GM12874 (cell line): ENCODE data around the gene SRI.

Experiments
- TF ChIP-seq, protein P1 (sequence below): IDR thresholded peaks from 2 replicates; pipeline ENCODE4 v1.5.1; 2011; ENCODE audit warnings: low read depth, mild to moderate bottlenecking, control low read depth, low read length, moderate library complexity; ENCODE audit not compliant: insufficient read depth

The SRI gene

GRCh38 chr7:88218836-88219605, 817 bp downstream of the SRI start:
- TF ChIP-seq, protein P1, sequence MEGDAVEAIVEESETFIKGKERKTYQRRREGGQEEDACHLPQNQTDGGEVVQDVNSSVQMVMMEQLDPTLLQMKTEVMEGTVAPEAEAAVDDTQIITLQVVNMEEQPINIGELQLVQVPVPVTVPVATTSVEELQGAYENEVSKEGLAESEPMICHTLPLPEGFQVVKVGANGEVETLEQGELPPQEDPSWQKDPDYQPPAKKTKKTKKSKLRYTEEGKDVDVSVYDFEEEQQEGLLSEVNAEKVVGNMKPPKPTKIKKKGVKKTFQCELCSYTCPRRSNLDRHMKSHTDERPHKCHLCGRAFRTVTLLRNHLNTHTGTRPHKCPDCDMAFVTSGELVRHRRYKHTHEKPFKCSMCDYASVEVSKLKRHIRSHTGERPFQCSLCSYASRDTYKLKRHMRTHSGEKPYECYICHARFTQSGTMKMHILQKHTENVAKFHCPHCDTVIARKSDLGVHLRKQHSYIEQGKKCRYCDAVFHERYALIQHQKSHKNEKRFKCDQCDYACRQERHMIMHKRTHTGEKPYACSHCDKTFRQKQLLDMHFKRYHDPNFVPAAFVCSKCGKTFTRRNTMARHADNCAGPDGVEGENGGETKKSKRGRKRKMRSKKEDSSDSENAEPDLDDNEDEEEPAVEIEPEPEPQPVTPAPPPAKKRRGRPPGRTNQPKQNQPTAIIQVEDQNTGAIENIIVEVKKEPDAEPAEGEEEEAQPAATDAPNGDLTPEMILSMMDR, result no peak

DNA sequence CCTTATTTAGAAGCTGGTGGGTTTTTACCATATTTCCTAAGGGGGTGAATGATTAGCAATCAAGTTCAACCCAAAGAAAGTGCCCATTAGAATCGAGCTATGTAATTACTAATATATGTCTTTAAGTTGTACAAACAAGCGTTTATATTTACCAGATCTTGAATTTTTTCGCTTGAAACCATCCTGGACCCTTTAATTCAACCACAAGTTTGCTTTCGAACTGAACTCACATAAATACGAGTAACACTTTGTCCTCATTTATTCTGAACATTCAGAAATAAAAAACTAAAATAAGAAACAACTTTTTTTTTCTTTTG, 1.5 kb downstream of the SRI start:
- TF ChIP-seq, protein P1, result no peak

DNA sequence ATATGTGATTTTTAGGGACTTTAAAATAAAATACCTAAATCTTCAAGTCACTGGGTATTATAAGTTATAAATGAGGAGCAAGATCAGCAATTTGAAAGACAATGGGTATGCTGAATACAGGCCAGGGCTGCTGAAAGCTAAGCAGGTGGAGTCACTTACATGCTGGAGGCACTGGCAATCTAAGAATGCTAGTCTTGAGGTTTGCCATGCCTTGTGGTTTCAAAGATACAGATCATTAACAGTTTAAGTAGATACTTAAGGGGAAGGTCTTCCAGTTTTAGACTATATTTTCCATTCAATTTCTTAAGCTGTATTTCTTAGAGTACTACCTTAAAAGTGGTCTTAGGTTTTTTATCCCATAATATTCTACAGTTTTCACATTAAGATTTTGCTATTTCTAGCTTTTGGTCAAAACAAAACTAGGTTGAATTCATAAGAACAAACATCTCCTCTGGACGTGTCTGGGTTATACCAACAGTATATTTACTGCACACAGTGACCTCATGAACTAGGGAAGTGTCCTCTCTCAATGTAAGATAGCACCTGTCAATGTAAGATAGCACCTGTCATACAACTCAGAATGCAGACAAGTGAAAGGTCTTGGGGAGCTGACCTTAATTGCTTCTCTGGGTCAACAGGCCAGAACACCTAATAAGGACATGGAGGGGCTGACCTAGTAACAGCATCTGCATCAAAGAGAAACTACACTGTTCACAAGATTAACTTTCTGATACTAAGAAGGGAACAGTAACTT, 2.0 kb downstream of the SRI start:
- TF ChIP-seq, protein P1, result no peak

DNA sequence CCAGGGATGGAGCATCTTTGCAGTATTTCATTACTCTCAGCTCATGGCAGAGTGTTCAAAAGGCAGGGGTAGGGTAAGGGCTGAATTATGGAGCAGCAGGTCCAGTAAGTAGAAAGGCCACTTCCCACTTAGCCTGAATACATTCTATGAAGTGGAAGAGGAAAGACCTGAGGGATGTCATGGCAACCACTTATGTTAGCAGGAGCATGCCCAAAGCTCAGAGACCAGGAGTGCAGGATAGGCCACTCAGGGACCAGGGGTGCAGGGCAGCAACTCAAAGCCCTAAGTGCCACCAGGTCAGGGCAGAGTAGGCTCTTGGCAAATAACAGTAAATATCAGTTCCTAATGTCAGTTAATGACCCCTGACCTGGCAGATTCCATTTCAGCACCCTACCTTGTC, 3.6 kb downstream of the SRI start:
- TF ChIP-seq, protein P1, result no peak

- TF ChIP-seq, protein P1, result no peak
Measured at GRCh38 chr7:88215295-88215694, 4.5 kb downstream of the SRI start.

- TF ChIP-seq, protein P1, result no peak
Measured at GRCh38 chr7:88214456-88214855, 5.4 kb downstream of the SRI start.

- TF ChIP-seq, protein P1, result no peak
Measured at GRCh38 chr7:88212918-88213317, 6.9 kb downstream of the SRI start.
